ENCODE measurements around the gene PAX9.

- TF ChIP-seq CTCF (IDR thresholded peaks at IDR 0.05 in 8 of 11, conservative IDR thresholded peaks at IDR 0.05 in 3 of 11) (no peak), POLR2A (IDR thresholded peaks at IDR 0.05) (no peak)
These were observed 55.7 kb downstream of the PAX9 start for GRCh38 chr14:36717363-36717762.

All from spleen (tissue), 7 donors.